WTC11 (cell line): ENCODE results near the gene KIAA0408.

Experiments used
- ETV6 ChIP-seq: sonication (generic); formaldehyde crosslinking; IDR thresholded peaks from 2 replicates; pipeline ENCODE4 v1.8.1; 2022; ENCODE audit warnings: mild to moderate bottlenecking, missing genetic modification reagents
- MAX ChIP-seq: sonication (generic); formaldehyde crosslinking; IDR thresholded peaks from 2 replicates; pipeline ENCODE4 v1.8.0; 2022; ENCODE audit warnings: mild to moderate bottlenecking, missing genetic modification reagents
- OVOL2 ChIP-seq: fragments of 250-450 bp; sonication (Bioruptor Pico); IDR thresholded peaks from 2 replicates; pipeline ENCODE4 v1.9.0; 2021; ENCODE audit warnings: mild to moderate bottlenecking, borderline replicate concordance
- USF2 ChIP-seq: sonication (generic); formaldehyde crosslinking; IDR thresholded peaks from 2 replicates; pipeline ENCODE4 v1.8.1; 2023; ENCODE audit warnings: mild to moderate bottlenecking, missing genetic modification reagents, moderate library complexity
- ZNF671 ChIP-seq: fragments of 250-450 bp; sonication (Bioruptor Pico); IDR thresholded peaks from 2 replicates; pipeline ENCODE4 v1.8.0; 2021; ENCODE audit warnings: mild to moderate bottlenecking
- TF ChIP-seq, protein P1 (sequence below): fragments of 200-600 bp; IDR thresholded peaks from 2 replicates; pipeline ENCODE4 v1.8.0; 2022; ENCODE audit warnings: antibody characterized with exemption
- TF ChIP-seq, protein P2 (sequence below): sonication (generic); formaldehyde crosslinking; IDR thresholded peaks from 2 replicates; pipeline ENCODE4 v1.8.1; 2023; ENCODE audit warnings: mild to moderate bottlenecking, missing genetic modification reagents, moderate library complexity

- TF ChIP-seq, protein P1, sequence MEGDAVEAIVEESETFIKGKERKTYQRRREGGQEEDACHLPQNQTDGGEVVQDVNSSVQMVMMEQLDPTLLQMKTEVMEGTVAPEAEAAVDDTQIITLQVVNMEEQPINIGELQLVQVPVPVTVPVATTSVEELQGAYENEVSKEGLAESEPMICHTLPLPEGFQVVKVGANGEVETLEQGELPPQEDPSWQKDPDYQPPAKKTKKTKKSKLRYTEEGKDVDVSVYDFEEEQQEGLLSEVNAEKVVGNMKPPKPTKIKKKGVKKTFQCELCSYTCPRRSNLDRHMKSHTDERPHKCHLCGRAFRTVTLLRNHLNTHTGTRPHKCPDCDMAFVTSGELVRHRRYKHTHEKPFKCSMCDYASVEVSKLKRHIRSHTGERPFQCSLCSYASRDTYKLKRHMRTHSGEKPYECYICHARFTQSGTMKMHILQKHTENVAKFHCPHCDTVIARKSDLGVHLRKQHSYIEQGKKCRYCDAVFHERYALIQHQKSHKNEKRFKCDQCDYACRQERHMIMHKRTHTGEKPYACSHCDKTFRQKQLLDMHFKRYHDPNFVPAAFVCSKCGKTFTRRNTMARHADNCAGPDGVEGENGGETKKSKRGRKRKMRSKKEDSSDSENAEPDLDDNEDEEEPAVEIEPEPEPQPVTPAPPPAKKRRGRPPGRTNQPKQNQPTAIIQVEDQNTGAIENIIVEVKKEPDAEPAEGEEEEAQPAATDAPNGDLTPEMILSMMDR, result no peak
- TF ChIP-seq ZNF671 (CRISPR knock-in tag) (no peak), ETV6 (CRISPR knock-in tag) (no peak), USF2 (no peak), MAX (CRISPR knock-in tag) (no peak), OVOL2 (CRISPR knock-in tag) (no peak)
- TF ChIP-seq, protein P2, sequence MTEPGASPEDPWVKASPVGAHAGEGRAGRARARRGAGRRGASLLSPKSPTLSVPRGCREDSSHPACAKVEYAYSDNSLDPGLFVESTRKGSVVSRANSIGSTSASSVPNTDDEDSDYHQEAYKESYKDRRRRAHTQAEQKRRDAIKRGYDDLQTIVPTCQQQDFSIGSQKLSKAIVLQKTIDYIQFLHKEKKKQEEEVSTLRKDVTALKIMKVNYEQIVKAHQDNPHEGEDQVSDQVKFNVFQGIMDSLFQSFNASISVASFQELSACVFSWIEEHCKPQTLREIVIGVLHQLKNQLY, result no peak
These were observed 18.5 kb upstream of the KIAA0408 start for GRCh38 chr6:127477658-127478057.
